ENCODE measurements around the gene USP36. TPM values are rescaled to one million over a fixed set of nuclear protein-coding genes. Genes with fewer than 3 reads are reported as not detected.

USP36 gene
- total and polyA plus RNA-seq, 12 donors: 13.9 to 69.1 (median 45.5) TPM

GRCh38 chr17:78855561-78856165 lies 15.0 kb upstream of the USP36 start:
- Histone ChIP-seq H3K9me3 (replicated peaks in 1 of 3) (no peaks in the 10 kb centered on the region), H3K27ac (no peak overlapping the region), H3K27me3 (no peaks in the 10 kb centered on the region), H3K4me1 (replicated peaks in 1 of 2) (no peaks in the 10 kb centered on the region), H3K36me3 (replicated peaks in 1 of 2) (peaks cover 0 to 41% of the 10 kb centered on the region in 2 donors), H3K4me3 (no peak overlapping the region)
- 89 to 93% (median 91%) methylated on average over 12 to 25 of the region's 25 CpGs for WGBS, 4 donors
- DNase-seq: no peak
- intact Hi-C loops (cut with DNase I): no loop called here
- TF ChIP-seq POLR2A (IDR thresholded peaks at IDR 0.05) (no peak), CTCF (IDR thresholded peaks at IDR 0.05) (no peak)

DNA sequence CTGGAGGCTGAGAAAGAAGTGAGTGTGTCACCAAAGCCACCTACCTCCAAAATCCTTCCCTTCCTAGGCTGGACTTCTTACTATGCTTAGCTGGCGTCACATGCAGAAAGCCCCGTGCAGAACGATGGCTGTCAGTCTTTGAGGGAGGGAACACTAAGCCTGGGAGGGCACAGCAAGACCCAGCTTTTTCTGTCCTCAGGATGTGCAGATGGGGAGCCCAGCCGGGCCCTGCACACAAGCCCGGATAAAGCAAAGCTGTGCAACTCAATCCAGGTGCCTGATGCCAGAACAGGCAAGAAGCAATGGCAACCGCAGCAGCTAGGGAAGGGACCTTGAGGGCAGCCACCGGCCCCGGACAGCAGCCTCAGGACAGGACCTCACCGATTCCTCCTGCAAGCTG lies 13.9 kb upstream of the USP36 start:
- no peak overlapping the region for H3K4me3 ChIP-seq
- peaks cover 0 to 41% of the 10 kb centered on the region in 2 donors for H3K36me3 ChIP-seq (replicated peaks in 1 of 2)
- no peak for DNase-seq
- TF ChIP-seq CTCF (IDR thresholded peaks at IDR 0.05): no peak
- no peak for TF ChIP-seq POLR2A (IDR thresholded peaks at IDR 0.05)
- intact Hi-C loops (cut with DNase I): no loop called here
- H3K27me3 ChIP-seq: no peaks in the 10 kb centered on the region
- 79 to 87% (median 85%) methylated on average over 4 to 9 of the region's 9 CpGs for WGBS, 4 donors
- H3K9me3 ChIP-seq (replicated peaks in 1 of 3): no peaks in the 10 kb centered on the region
- H3K4me1 ChIP-seq (replicated peaks in 1 of 2): no peaks in the 10 kb centered on the region
- no peak overlapping the region for H3K27ac ChIP-seq

DNA sequence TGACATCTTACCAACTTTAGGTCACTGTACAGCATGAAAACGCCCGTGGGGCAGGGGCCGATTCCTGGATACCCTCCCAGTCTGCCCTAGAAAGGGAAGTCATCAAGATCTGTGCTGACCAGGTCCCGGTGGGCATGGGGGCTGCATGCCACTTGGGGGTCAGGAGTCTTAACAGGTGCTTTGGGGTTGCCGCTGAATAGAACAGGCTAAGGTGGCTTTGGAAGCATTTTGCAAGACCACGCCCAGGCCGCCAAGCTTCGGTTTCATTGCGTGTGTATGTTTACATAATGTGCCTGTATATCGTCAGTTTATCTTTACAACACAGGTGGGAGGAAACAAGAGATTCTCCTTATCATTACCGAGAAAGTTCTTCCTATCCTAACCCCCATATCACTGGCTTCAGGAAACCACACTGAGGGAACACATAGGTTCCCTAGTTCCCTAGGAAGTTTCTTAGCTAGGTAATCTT lies 13.3 kb upstream of the USP36 start:
- Histone ChIP-seq H3K4me3 (no peak overlapping the region), H3K36me3 (replicated peaks in 1 of 2) (peaks cover 0 to 41% of the 10 kb centered on the region in 2 donors), H3K4me1 (replicated peaks in 1 of 2) (no peaks in the 10 kb centered on the region), H3K9me3 (replicated peaks in 1 of 3) (no peaks in the 10 kb centered on the region), H3K27me3 (no peaks in the 10 kb centered on the region), H3K27ac (no peak overlapping the region)
- no peak for TF ChIP-seq POLR2A (IDR thresholded peaks at IDR 0.05)
- TF ChIP-seq CTCF (IDR thresholded peaks at IDR 0.05): no peak
- intact Hi-C loops (cut with DNase I): no loop called here
- no peak for DNase-seq
- 80 to 88% (median 82%) methylated on average over 10 to 11 of the region's 11 CpGs for WGBS, 4 donors

DNA sequence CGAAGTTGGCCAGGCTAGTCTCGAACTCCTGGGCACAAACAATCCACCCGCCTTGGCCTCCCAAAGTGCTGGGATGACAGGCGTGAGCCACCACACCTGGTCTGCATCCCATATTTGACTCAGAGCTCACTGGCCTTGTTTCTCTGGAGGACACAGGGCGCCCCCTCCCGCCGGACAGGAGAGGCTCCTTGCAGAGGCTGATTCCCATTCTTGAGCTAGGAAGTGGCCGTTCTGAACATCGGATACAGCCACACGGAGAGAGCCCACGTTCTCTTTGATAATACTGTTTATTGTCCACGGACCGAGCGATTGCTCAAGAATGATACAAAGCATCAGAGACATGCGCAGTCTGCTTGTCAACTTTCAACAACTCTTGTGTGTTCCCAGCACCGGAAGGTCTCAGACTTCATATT lies 12.1 kb upstream of the USP36 start:
- intact Hi-C loops (cut with DNase I): no loop called here
- Histone ChIP-seq H3K4me1 (replicated peaks in 1 of 2) (no peaks in the 10 kb centered on the region), H3K4me3 (no peak overlapping the region), H3K27ac (no peak overlapping the region), H3K9me3 (replicated peaks in 1 of 3) (no peaks in the 10 kb centered on the region), H3K36me3 (replicated peaks in 1 of 2) (peaks cover 0 to 40% of the 10 kb centered on the region in 2 donors), H3K27me3 (no peaks in the 10 kb centered on the region)
- DNase-seq: no peak
- TF ChIP-seq POLR2A (IDR thresholded peaks at IDR 0.05) (no peak), CTCF (IDR thresholded peaks at IDR 0.05) (no peak)
- WGBS, 4 donors: 74 to 83% (median 79%) methylated on average over 16 of the region's 16 CpGs

Measured in adrenal gland (tissue), 12 donors.